Left renal cortex interstitium (tissue), 4 donors: ENCODE data around the gene KRTAP5-3. TPM values are rescaled to one million over a fixed set of nuclear protein-coding genes. Genes with fewer than 3 reads are reported as not detected.
"Not testable (repeated sequence)": the region's sequence is repeated elsewhere in the genome, so short reads cannot be mapped to it uniquely, and the experiment has no call there.

Source experiments
- DNase-seq, 4 donors: peaks; one replicate each; pipeline ENCODE4 v3.0.0-alpha.2; 2013; ENCODE audit warnings: low read depth in 4 of 4, low spot score in 2 of 4, missing footprints in 1 of 4
- polyA plus RNA-seq, 4 donors: library from polyadenylated mRNA; unstranded; fragments of 120-200 nt; gene quantifications; one replicate each; pipeline ENCODE4 v1.2.1, GENCODE V29; 2013; ENCODE audit not compliant: insufficient read length in 4 of 4

KRTAP5-3 gene
- polyA plus RNA-seq, 4 donors, result not detected

DNA sequence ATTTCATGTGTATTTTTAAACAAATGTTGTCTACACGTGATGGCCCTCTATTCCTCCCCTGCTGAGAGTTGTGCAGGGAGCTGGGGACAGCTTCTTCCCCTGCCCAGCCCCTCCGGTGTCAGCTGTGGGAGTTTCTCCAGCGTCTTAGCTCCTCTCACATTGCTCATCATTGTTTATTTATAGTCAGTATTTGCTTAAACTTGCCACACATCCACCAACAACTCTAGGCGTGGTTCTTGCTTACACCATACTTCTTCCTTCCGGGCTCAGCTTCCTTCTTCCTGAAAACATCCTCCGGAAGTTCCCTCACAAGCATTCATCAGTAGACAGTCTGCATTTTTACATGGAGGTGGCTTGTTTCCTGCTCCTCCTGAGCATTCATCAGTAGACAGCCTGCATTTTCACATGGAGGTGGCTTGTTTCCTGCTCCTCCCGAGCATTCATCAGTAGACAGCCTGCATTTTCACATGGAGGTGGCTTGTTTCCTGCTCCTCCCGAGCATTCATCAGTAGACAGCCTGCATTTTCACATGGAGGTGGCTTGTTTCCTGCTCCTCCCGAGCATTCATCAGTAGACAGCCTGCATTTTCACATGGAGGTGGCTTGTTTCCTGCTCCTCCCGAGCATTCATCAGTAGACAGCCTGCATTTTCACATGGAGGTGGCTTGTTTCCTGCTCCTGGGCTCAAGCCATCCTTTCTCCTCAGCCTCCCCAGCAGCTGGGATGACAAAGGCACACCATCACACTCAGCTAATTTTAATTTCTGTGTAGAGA lies 18.9 kb downstream of the KRTAP5-3 start:
- not testable (repeated sequence) for DNase-seq

- no peak for DNase-seq
Observed at GRCh38 chr11:1586699-1587098, 21.6 kb downstream of the KRTAP5-3 start.

DNA sequence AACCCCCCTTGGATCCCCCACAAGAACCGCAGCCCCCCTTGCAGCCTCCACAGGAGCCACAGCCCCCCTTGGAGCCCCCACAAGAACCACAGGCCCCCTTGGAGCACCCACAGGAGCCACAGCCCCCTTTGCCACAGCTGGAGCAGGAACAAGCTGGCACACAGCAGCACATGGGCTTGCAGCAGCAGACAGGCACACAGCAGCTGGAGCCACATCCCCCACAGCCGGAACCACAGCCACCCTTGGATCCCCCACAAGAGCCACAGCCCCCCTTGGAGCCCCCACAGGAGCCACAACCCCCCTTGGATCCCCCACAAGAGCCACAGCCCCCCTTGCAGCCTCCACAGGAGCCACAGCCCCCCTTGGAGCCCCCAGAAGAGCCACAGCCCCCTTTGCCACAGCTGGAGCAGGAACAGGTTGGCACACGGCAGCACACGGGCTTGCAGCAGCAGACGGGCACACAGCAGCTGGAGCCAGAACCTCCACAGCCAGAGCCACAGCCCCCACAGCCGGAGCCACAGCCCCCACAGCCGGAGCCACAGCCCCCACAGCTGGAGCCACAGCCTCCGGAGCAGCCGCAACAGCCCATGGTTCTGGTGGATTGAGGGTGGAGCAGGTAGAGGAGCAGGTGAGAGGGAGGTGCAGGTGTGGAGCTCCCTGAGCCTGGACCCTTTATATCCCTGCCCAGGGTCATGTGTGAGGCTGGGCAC lies 23.4 kb downstream of the KRTAP5-3 start, which contains the start of gene KRTAP5-1:
TSS of gene KRTAP5-1 (minus strand) at position 623 of the 710 bp plus-strand sequence. CDS start at position 589, 34 bp downstream.
- DNase-seq, result not testable (repeated sequence)

GRCh38 chr11:1582909-1583308 lies 25.4 kb downstream of the KRTAP5-3 start:
- DNase-seq, result not testable (repeated sequence)

- DNase-seq, result no peak
Observed at GRCh38 chr11:1581976-1582375, 26.3 kb downstream of the KRTAP5-3 start.

DNA sequence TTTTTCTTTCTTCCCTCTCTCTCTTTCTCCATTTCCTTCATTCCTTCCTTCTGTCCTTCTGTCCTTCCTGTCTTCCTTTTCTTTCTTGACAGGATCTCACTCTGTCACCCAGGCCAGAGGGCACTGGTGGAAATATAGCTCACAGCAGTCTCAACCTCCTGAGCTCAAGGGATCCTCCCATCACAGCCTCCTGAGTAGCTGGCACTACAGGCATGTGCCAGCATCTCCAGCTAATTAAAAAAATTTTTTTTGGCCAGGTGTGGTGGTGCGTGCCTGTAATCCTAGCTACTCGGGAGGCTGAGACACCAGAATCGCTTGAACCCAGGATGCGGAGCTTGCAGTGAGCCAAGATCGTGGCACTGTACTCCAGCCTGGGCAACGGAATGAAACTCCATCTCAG lies 31.4 kb downstream of the KRTAP5-3 start:
- no peak for DNase-seq

DNA sequence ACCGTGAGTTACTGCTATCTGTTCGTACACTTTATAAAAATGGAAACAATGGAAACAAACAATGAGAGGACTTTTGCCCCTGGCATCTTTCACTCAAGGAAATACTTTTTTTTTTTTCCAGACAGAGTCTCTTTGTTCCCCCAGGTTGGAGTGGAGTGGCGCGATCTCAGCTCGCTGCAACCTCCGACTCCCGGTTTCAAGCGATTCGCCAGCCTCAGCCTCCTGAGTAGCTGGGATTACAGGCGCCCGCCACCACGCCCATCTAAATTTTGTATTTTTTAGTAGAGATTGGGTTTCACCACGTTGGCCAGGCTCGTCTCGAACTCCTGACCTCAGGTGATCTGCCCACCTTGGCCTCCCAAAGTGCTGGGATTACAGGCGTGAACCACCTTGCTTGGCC lies 32.5 kb downstream of the KRTAP5-3 start:
- not testable (repeated sequence) for DNase-seq

DNA sequence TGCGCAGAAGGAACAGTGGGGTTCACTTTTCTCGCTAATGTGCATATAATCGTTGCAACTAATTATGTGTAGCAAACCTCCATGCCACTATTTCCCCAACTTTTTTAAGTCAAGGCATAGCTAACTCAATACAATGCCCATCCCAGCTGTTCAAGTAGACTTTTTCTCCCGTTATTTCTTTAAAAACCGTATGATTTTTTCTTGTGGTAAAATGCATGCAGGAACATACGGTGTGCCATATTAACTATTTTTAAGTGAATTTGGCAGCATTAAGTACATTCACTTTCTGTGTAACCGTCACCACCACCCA lies 33.4 kb downstream of the KRTAP5-3 start:
- DNase-seq, result no peak

DNA sequence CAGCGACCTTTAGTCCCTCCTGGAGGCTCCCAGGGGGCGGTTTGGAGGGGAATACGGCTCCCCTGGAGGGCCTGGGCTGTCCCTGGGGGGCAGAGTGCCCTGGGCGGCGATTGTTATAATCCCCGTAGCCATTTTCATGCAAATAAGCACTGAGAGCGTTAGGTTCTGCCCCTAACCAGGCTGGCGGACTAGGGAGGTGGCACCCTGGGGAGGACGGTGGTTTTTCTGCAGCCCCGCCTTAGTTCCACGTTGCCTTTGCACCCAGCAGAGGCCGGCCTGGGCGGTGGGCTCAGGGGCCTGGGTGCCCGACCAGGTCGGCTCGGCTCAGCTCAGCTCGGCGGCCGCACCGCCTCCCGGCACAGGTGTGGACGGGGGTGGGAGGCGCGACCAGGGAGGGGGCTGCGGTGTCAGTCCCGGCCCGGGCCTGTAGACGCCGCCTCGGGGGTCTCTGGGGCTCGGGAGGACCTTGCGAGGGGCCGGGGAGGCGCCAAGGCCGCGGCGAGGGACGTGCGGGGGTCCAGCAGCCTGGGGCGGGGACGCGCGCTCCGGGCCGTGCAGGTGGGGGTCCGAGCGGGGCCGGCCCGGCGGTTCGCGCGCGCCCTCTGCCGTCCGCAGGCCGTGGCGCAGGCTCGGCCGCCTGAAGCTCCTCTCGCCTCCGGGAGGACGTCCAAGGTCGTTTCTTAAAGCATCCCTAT lies 33.9 kb downstream of the KRTAP5-3 start:
- DNase-seq, result no peak

DNA sequence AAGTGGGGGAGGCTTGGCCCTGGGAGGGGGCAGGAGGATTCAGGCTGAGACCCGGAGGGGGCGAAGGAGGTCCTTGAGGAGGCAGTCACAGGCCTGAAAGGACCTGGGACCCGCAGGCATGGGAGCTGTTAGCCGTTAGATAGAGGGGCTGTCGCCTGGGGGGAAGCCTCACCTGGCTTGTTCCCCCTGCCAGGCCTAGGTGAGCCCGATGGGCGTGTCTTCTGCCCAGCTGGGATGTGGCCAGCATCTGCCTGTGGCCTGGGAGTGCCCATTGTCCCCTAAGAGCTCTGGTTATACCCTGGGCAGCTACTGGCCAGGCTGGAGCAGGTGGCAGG lies 34.4 kb downstream of the KRTAP5-3 start:
- no peak for DNase-seq

GRCh38 chr11:1573077-1573902 lies 35.0 kb downstream of the KRTAP5-3 start:
- DNase-seq, result no peak

DNA sequence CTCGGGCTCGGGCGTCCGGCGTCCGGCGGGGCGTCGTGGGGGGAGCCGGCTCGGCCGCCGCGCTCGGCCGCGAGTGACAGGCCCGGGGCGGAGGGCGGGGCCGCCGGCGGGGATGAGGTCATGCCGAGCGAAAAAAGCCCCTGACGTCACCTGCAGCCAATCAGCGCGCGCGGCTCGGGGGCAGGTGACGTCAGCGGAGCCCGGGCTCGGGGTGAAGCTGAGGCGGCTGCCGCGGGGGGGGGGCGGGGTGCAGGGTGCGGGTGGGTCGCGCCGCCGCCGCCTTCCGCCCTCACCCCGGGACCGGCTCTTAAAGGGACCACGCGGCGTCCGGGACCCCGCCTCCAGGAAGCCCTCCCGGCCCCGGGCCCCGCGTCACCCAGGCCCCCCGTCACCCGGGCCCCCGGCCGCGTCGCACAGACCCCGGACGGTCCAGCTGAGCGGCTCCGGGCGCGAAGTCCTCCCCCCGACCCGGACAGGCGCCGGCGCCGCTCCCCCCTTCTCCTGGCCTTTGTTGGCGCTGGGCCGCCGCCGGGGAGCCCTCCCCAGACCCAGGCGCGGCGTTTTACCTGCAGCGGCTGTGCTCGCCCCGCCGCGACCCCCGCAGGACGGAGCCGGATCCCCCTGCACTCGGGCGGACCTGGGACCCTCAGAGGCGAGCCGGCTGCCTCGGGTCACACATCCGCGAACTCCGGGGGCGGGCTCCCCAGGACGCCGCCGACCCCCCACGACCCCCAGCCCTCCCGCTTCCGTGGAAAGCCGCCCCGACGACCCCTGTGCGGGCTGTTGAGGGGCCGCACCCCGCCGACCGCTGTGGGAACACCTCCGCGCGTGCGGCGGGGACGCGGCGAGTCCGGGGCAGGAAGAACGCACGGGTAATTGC lies 35.8 kb downstream of the KRTAP5-3 start, which contains the start of gene DUSP8:
TSS of gene DUSP8 (minus strand) at position 75 of the 880 bp plus-strand sequence. CDS start 6,445 bp downstream, outside the sequence.
- no peak for DNase-seq

DNA sequence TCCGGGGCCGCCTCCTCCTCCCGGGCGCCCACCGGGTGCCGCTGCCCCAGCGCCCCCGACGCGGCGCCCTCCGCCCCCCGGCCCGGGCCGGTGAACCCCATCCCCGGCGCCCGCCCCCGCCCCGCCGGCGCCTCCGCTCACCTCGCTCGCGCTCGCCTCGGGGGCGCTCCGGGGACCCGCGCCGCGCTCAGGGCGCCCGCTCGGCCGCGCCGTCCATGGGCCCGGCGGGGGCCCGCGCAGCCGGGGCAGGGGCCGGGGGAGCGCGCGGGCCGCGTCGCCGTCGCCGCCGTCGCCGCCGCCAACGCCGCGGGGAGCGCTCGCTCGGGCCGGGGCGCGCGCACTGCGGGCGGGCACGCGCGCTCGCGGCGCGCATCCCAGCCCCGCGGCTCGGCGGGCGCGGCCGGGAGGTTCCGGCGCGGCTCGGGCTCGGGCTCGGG lies 36.5 kb downstream of the KRTAP5-3 start:
- DNase-seq, result no peak

DNA sequence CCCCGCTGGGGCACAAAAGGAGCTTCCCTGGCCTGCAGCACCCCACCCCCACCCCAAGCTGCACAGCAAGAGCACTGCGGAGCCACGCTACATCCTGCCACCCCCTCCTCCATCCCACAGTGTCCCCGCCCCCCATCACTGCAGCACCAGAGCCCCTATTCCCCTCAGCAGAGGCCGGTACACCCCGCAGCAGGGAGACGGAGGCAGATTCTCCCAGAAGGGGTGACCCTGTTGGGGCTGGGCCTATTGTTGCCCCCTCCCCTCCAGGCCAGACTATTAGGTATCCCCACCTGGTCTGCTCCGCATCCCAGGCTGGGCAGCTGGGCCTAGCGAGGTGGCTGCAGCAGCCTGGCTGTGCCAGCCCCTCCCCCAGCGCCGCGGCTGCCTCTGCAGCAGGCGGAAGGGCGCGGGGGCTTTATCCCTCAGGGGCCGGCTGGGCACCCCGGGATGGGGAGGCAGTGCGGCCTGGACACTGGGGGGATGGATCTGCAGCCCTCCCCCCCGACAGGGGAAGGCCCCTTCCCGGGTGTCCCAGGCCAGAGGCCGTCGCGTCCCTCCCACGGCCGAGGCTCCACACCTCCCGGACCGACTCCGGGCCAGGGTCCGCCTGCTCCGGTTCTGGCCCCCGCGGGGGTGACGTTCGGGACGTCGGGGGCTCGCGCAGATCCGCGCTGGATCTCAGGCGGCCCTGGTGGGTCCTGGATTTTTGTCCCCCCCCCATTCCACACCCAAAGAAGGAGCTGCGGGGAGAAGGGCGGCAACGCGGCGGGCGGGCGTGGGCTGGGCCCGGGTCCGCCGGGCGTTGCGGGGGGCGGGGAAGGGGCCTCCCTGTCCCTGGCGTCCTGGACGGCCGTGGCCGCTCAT lies 37.1 kb downstream of the KRTAP5-3 start:
- no peak for DNase-seq

DNA sequence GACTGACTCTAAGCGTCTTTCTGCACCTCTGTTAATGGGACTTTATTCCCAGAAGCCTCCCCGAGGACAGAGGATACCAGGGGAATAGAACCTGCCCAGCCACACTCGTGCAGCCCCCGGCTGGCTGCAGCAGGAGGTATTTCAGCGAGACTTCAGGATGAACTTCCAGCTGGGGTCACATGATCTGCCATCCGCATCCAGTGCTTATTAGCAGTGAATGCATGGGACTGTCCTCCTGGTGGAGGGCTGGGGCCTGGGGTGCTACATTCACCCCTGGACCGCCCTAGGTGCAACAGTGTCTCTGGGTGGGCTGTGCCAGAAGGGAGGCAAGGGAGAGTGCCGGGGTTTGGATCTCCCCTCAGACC lies 37.8 kb downstream of the KRTAP5-3 start:
- no peak for DNase-seq

GRCh38 chr11:1570001-1570453 lies 38.2 kb downstream of the KRTAP5-3 start:
- DNase-seq, result no peak

- no peak for DNase-seq
Observed at GRCh38 chr11:1569251-1569780, 38.9 kb downstream of the KRTAP5-3 start.

DNA sequence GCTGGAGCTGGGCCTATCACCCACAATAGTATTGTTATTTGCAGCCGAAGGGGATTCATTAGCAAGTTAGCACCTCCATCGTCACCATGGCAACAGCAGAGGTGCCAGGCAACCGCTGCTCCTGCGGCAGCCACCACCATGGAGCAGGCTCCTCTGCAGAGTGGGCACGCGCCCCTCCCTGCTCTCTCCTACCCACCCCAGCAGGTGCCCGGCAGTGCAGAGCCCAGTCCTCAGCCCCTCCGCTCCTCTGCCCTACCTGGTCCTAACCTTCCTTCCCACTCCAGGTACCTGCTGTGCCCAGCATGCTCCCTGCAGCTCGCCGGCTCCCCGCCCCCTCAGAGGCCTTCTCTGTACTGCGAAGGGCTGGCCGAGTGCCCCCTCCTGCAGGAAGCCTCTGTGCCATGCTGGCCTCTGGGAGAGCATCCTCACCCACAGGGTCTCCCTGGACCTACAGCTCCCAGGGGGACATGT lies 39.8 kb downstream of the KRTAP5-3 start:
- DNase-seq, result no peak
